Panc1 (cell line): ENCODE results near the gene MRPS35. TPM values are rescaled to one million over a fixed set of nuclear protein-coding genes. Genes with fewer than 3 reads are reported as not detected.

Experiments used
- ATAC-seq: fragments of 200-7000 bp; cut with Tn5 transposase; 2 replicates; pipeline ENCODE4 v1.9.1; 2020; ENCODE audit warnings: mild to moderate bottlenecking, moderate library complexity
- BruUV-seq: library from RNA; stranded (reverse); fragments of 400-500 nt; replicated peaks from 2 replicates; lab custom pipeline; 2021; lab: Mats Ljungman, UMichigan
- CTCF ChIA-PET: fragments of 300-600 bp; sonication (Branson Sonifier 250); formaldehyde crosslinking; loops from one replicate; lab custom pipeline; 2022; ENCODE audit warnings: antibody characterized with exemption; lab: Charles Lee
- POLR2A ChIA-PET: fragments of 300-600 bp; sonication (Branson Sonifier 250); formaldehyde crosslinking; loops from one replicate; lab custom pipeline; 2022; ENCODE audit warnings: antibody characterized with exemption; lab: Charles Lee
- DNase-seq: peaks from one replicate; pipeline ENCODE4 v3.0.0-alpha.2; 2010; ENCODE audit warnings: low read depth, low spot score
- H3K27ac ChIP-seq: 2 replicates; pipeline ENCODE4 v1.5.1; 2011; ENCODE audit warnings: mild to moderate bottlenecking, low read length, inconsistent platforms
- H3K27me3 ChIP-seq: fragments of 200-500 bp; sonication (Bioruptor generic); 2 replicates; pipeline ENCODE4 v1.6.0; 2014; ENCODE audit warnings: low read length, inconsistent platforms; ENCODE audit not compliant: control insufficient read depth, insufficient read depth
- H3K36me3 ChIP-seq: fragments of 200-500 bp; sonication (Bioruptor generic); 2 replicates; pipeline ENCODE4 v1.5.1; 2014; ENCODE audit warnings: inconsistent platforms, mild to moderate bottlenecking, low read length, moderate library complexity; ENCODE audit not compliant: control insufficient read depth, insufficient read depth
- H3K4me1 ChIP-seq: 2 replicates; pipeline ENCODE4 v1.5.1; 2011; ENCODE audit warnings: inconsistent platforms, mild to moderate bottlenecking, low read length, moderate library complexity; ENCODE audit not compliant: control insufficient read depth, insufficient read depth
- H3K4me3 ChIP-seq, 2 experiments: 2 replicates each; pipeline ENCODE4 v1.5.1; 2011 to 2012; ENCODE audit warnings: low read depth in 2 of 2, low read length in 2 of 2, mild to moderate bottlenecking in 2 of 2, inconsistent platforms in 1 of 2, moderate library complexity in 1 of 2
- H3K9me3 ChIP-seq: fragments of 200-500 bp; sonication (Bioruptor generic); 2 replicates; pipeline ENCODE4 v1.5.1; 2014; ENCODE audit warnings: low read depth, mild to moderate bottlenecking, inconsistent platforms, low read length, moderate library complexity; ENCODE audit not compliant: control insufficient read depth, insufficient read depth
- POLR2AphosphoS5 ChIP-seq: IDR thresholded peaks from 2 replicates; pipeline ENCODE4 v1.6.1; 2012; ENCODE audit warnings: mild to moderate bottlenecking, low read depth, low read length, moderate library complexity
- SIN3A ChIP-seq: IDR thresholded peaks from 2 replicates; pipeline ENCODE4 v1.6.1; 2012; ENCODE audit warnings: low read depth, mild to moderate bottlenecking, low read length, moderate library complexity, borderline replicate concordance; ENCODE audit not compliant: insufficient read depth
- TCF7L2 ChIP-seq: IDR thresholded peaks from 2 replicates; pipeline ENCODE4 v1.6.1; 2011; ENCODE audit warnings: mild to moderate bottlenecking, low read depth, low read length, inconsistent platforms
- in situ Hi-C: cut with HindIII; loops from 2 replicates; pipeline ENCODE4 v1.10.0; 2016; ENCODE audit warnings: low sequenced_read_pairs, low pct_unique_long_range_greater_than_20kb
- intact Hi-C: fragments of 100-400 bp; cut with micrococcal nuclease; formaldehyde crosslinking; loops from one replicate; pipeline ENCODE4 v1.10.0; 2022; ENCODE audit not compliant: unreplicated experiment
- total RNA-seq: library from RNA; stranded (reverse); gene quantifications from one replicate; pipeline ENCODE4 v1.2.1, GENCODE V29; 2021; ENCODE audit not compliant: unreplicated experiment
- TF ChIP-seq, protein P1 (sequence below): fragments of 450-650 bp; IDR thresholded peaks from 2 replicates; pipeline ENCODE4 v1.5.1; 2017; ENCODE audit warnings: mild to moderate bottlenecking
- TF ChIP-seq, protein P2 (sequence below), 2 experiments: IDR thresholded peaks; 2 replicates each; pipeline ENCODE4 v1.6.1; 2011 to 2012; ENCODE audit warnings: low read depth in 2 of 2, control low read depth in 1 of 2, low read length in 1 of 2, mild to moderate bottlenecking in 1 of 2, moderate library complexity in 1 of 2; ENCODE audit not compliant: insufficient read depth in 1 of 2

Gene MRPS35
- total RNA-seq, 1 experiment from 2014 or later: 63.9 TPM

DNA sequence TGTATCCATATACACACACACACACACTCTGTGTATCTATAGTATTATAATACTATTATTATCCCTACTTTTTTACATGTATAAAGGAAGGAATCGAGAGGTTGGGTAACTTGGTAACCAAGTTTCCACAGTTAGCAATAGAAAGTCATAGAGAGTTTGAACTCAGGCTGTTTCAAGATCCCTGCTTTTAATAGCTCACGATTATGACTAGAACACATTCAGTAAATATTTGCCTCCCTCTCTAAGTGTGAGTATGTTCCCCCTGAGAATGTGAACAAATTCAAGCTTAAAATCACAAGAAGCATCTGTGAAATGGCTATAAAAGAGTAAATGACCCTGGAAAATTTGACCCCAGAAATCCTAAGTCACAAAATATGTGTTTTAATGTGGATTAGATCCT, 25.4 kb upstream of the MRPS35 start:
- no peak overlapping the region for H3K4me3 ChIP-seq
- in situ Hi-C loops (no loop called here), intact Hi-C loops (no loop called here)
- ChIA-PET POLR2A (no interaction called here), CTCF (no interaction called here)
- H3K27ac ChIP-seq: no peak overlapping the region
- H3K9me3 ChIP-seq: no peaks in the 10 kb centered on the region
- H3K4me1 ChIP-seq: no peaks in the 10 kb centered on the region
- DNase-seq: no peak
- no TSS peak for BruUV-seq
- ATAC-seq: no peak
- H3K27me3 ChIP-seq: no peaks in the 10 kb centered on the region
- peaks cover 10% of the 10 kb centered on the region; the same call in 1 of the 2 replicates for H3K36me3 ChIP-seq
- no peak for TF ChIP-seq TCF7L2
- TF ChIP-seq SIN3A: no peak
- TF ChIP-seq, protein P1, sequence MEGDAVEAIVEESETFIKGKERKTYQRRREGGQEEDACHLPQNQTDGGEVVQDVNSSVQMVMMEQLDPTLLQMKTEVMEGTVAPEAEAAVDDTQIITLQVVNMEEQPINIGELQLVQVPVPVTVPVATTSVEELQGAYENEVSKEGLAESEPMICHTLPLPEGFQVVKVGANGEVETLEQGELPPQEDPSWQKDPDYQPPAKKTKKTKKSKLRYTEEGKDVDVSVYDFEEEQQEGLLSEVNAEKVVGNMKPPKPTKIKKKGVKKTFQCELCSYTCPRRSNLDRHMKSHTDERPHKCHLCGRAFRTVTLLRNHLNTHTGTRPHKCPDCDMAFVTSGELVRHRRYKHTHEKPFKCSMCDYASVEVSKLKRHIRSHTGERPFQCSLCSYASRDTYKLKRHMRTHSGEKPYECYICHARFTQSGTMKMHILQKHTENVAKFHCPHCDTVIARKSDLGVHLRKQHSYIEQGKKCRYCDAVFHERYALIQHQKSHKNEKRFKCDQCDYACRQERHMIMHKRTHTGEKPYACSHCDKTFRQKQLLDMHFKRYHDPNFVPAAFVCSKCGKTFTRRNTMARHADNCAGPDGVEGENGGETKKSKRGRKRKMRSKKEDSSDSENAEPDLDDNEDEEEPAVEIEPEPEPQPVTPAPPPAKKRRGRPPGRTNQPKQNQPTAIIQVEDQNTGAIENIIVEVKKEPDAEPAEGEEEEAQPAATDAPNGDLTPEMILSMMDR: no peak
- TF ChIP-seq, protein P2, sequence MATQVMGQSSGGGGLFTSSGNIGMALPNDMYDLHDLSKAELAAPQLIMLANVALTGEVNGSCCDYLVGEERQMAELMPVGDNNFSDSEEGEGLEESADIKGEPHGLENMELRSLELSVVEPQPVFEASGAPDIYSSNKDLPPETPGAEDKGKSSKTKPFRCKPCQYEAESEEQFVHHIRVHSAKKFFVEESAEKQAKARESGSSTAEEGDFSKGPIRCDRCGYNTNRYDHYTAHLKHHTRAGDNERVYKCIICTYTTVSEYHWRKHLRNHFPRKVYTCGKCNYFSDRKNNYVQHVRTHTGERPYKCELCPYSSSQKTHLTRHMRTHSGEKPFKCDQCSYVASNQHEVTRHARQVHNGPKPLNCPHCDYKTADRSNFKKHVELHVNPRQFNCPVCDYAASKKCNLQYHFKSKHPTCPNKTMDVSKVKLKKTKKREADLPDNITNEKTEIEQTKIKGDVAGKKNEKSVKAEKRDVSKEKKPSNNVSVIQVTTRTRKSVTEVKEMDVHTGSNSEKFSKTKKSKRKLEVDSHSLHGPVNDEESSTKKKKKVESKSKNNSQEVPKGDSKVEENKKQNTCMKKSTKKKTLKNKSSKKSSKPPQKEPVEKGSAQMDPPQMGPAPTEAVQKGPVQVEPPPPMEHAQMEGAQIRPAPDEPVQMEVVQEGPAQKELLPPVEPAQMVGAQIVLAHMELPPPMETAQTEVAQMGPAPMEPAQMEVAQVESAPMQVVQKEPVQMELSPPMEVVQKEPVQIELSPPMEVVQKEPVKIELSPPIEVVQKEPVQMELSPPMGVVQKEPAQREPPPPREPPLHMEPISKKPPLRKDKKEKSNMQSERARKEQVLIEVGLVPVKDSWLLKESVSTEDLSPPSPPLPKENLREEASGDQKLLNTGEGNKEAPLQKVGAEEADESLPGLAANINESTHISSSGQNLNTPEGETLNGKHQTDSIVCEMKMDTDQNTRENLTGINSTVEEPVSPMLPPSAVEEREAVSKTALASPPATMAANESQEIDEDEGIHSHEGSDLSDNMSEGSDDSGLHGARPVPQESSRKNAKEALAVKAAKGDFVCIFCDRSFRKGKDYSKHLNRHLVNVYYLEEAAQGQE (IDR thresholded peaks at IDR 0.05; ENCODE audit: insufficient read depth in 1 of 2, low read depth in 2 of 2, low read length in 1 of 2): no peak
- no peak for TF ChIP-seq POLR2AphosphoS5

DNA sequence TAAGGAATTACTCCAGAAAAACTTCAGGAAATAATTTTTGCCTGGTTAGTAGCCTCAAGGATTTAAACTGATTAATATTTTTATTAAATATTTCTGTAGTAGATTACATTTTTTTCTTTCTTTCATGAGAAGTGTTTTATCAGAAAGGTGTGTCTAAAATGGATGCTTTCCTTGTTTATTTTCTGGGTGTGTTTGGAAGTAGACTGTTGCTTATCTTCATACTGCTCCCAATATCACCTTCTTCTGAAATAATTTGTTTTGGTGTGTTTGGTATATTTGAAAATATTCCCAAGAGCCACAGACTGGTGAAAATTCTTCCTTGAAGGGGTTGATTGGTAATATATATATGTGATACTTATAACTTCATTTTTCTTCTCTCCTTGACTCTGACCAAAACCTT, 24.5 kb upstream of the MRPS35 start:
- CTCF ChIA-PET: no interaction called here
- Histone ChIP-seq H3K4me1 (no peaks in the 10 kb centered on the region), H3K27ac (no peak overlapping the region), H3K4me3 (no peak overlapping the region), H3K27me3 (no peaks in the 10 kb centered on the region), H3K36me3 (peaks cover 10% of the 10 kb centered on the region; the same call in 1 of the 2 replicates), H3K9me3 (no peaks in the 10 kb centered on the region)
- ATAC-seq (no peak), DNase-seq (no peak)
- POLR2A ChIA-PET: no interaction called here
- BruUV-seq: no TSS peak
- TF ChIP-seq POLR2AphosphoS5: no peak
- TF ChIP-seq, protein P1: no peak
- TF ChIP-seq, protein P2 (IDR thresholded peaks at IDR 0.05; ENCODE audit: insufficient read depth in 1 of 2, low read depth in 2 of 2, low read length in 1 of 2): no peak
- TF ChIP-seq TCF7L2: no peak
- TF ChIP-seq SIN3A: no peak
- intact Hi-C loops: no loop called here
- in situ Hi-C loops: no loop called here
